Liver (tissue), 3 donors: ENCODE measurements around the gene TFF3.

Source experiments
- MAX ChIP-seq: IDR thresholded peaks from 2 replicates; pipeline ENCODE4 v1.6.1; 2016; ENCODE audit warnings: antibody characterized with exemption
- RXRA ChIP-seq, 2 donors: IDR thresholded peaks; 2 replicates each; pipeline ENCODE4 v1.6.1; 2017 to 2018; ENCODE audit warnings: antibody characterized with exemption in 2 of 2, mild to moderate bottlenecking in 1 of 2
- TAF1 ChIP-seq: conservative IDR thresholded peaks from 2 replicates; pipeline ENCODE4 v1.6.1; 2016; ENCODE audit warnings: antibody characterized with exemption, mild to moderate bottlenecking
- TF ChIP-seq, protein P1 (sequence below): fragments of 150-350 bp; IDR thresholded peaks from 2 replicates; pipeline ENCODE4 v1.5.1; 2017; ENCODE audit warnings: improper control_type of control experiment, low read depth, low read length; ENCODE audit not compliant: missing input control
- donor health status: healthy.
- donor health status: healthy.

- TF ChIP-seq, protein P1, sequence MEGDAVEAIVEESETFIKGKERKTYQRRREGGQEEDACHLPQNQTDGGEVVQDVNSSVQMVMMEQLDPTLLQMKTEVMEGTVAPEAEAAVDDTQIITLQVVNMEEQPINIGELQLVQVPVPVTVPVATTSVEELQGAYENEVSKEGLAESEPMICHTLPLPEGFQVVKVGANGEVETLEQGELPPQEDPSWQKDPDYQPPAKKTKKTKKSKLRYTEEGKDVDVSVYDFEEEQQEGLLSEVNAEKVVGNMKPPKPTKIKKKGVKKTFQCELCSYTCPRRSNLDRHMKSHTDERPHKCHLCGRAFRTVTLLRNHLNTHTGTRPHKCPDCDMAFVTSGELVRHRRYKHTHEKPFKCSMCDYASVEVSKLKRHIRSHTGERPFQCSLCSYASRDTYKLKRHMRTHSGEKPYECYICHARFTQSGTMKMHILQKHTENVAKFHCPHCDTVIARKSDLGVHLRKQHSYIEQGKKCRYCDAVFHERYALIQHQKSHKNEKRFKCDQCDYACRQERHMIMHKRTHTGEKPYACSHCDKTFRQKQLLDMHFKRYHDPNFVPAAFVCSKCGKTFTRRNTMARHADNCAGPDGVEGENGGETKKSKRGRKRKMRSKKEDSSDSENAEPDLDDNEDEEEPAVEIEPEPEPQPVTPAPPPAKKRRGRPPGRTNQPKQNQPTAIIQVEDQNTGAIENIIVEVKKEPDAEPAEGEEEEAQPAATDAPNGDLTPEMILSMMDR, result no peak
- TF ChIP-seq RXRA (IDR thresholded peaks at IDR 0.05), result no peak
- no peak for TF ChIP-seq MAX
- TF ChIP-seq TAF1, result no peak
Observed at GRCh38 chr21:42311160-42311559, 4.0 kb downstream of the TFF3 start.
